ENCODE measurements around the gene MKS1.

The MKS1 gene

DNA sequence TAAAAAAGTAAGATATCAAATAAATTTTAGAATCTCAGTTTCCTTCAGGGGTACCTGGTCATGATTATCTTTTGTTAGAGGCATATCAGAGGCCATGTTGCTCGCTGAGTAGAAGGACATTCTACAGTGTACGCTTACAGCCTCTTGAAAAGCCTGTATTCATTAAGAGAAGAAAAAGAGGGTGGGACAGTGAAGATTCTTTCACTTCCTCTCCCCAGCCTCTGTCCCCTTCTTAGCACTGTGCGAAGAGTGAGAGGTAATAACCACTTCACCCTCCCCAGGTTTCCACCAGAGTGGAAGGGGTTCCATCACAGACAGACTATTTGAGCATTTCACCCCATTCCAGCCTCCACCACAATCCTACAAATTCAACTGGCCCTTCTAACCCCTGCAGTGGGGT lies 14.5 kb upstream of the MKS1 start:
- H3K4me3 ChIP-seq (ENCODE audit: low read depth, low read length) = no peak overlapping the region
- TF ChIP-seq, protein P1, sequence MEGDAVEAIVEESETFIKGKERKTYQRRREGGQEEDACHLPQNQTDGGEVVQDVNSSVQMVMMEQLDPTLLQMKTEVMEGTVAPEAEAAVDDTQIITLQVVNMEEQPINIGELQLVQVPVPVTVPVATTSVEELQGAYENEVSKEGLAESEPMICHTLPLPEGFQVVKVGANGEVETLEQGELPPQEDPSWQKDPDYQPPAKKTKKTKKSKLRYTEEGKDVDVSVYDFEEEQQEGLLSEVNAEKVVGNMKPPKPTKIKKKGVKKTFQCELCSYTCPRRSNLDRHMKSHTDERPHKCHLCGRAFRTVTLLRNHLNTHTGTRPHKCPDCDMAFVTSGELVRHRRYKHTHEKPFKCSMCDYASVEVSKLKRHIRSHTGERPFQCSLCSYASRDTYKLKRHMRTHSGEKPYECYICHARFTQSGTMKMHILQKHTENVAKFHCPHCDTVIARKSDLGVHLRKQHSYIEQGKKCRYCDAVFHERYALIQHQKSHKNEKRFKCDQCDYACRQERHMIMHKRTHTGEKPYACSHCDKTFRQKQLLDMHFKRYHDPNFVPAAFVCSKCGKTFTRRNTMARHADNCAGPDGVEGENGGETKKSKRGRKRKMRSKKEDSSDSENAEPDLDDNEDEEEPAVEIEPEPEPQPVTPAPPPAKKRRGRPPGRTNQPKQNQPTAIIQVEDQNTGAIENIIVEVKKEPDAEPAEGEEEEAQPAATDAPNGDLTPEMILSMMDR (IDR thresholded peaks at IDR 0.05; ENCODE audit: borderline replicate concordance, insufficient read depth, low read depth, low read length) = no peak

DNA sequence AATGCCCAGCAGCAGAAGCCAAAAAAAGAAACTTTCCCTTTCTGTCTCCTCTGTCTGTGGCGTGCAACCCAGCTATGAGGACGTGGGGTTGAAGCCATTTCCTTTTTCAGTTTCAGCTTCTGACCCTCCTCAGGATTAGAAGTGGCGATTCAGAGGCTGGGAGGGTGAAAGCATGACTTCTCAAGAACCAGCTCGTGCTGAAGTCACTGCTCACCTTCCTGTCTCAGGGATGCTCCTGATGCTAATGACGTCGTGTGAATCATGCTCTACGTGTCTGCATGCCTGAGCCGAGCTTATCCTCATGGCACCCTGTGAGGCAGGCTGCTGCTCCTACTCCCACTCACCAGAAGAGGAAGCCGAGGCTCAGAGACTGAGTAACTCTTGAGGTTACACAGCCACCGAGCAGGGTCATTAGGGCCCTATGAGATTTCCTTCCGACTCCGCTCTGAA lies 13.7 kb upstream of the MKS1 start:
- no peak overlapping the region for H3K4me3 ChIP-seq (ENCODE audit: low read depth, low read length)
- TF ChIP-seq, protein P1 (IDR thresholded peaks at IDR 0.05; ENCODE audit: borderline replicate concordance, insufficient read depth, low read depth, low read length) = peak; percentile 32; the same call in 1 of the 2 replicates

DNA sequence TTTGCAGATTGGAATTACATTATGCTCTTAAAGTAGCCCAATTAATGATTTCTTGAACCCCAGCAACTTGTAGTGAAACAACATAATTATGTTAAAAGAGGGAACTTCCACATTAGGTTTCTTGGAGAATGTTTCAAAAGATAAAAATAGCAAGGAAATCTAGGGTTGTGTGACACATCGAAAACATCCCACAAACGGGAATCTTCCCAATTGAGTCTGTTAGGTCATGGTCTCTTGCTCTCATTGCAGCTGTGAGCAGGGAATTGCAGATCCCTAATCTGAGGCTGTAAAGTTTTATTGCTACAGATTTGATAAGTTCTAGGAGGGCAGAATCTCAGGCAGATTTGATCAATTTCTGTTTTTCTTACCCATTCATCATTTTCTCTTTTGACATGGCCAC lies 12.6 kb upstream of the MKS1 start:
- TF ChIP-seq, protein P1 (IDR thresholded peaks at IDR 0.05; ENCODE audit: borderline replicate concordance, insufficient read depth, low read depth, low read length) = no peak
- no peak overlapping the region for H3K4me3 ChIP-seq (ENCODE audit: low read depth, low read length)

DNA sequence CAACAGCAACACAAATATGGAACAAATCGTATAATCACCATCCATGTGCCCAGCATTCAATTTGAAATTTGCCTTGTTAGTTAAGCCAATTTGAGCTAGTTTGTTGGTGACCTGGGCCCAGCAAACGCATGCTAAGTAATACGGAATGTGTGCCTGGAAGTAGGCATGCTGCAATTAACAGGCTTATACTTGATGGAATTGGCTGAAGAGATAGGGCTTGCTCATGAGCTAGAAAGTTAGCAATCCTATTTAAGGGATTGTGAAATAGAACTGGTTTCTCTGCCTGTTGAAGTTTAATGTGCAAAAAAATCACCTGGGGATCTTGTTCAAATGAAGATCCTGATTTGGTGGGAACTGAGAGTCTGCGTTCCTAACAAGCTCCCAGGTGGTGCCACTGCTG lies 10.8 kb upstream of the MKS1 start:
- TF ChIP-seq, protein P1 (IDR thresholded peaks at IDR 0.05; ENCODE audit: borderline replicate concordance, insufficient read depth, low read depth, low read length) = no peak
- H3K4me3 ChIP-seq (ENCODE audit: low read depth, low read length) = no peak overlapping the region

DNA sequence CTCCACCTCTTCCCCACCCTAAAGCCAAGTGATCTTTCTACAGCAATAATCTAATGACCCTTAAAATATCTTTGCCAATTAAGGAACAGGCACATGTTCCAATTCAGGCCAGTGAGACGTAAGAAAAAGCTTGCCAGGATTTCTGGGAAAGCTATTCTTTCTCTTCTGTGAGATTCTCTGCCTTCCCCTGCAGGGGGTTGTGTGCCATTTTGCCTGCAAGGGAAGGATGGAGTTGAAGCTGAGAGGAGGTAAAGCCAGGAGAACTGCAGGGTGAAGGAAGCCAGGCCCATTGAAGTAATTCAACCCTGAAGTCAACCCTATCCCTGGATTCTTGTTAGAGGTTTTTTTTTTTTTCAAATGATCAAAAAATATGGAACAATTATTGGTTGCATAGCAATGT lies 10.3 kb upstream of the MKS1 start:
- TF ChIP-seq, protein P1 (IDR thresholded peaks at IDR 0.05; ENCODE audit: borderline replicate concordance, insufficient read depth, low read depth, low read length) = no peak
- no peak overlapping the region for H3K4me3 ChIP-seq (ENCODE audit: low read depth, low read length)

DNA sequence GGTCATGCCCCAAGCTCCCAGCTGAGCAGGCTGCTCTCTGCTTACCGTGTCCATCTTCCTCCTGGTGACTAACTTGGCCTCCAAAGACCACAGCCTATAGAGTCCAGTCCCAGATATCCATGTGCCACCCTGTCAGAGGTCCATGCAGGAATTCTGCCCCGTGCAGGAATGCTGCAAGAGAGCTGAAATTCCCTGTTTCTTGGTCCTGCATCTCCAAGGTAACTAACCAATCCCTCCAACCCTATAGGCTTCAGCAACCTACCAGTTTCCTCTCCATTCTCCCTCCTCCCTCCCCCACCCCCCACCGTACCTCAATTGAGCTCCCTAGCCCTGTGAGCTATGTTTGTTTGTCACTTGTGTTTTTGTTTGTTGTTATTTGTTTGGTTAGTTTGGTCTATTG lies 9.6 kb upstream of the MKS1 start:
- no peak overlapping the region for H3K4me3 ChIP-seq (ENCODE audit: low read depth, low read length)

DNA sequence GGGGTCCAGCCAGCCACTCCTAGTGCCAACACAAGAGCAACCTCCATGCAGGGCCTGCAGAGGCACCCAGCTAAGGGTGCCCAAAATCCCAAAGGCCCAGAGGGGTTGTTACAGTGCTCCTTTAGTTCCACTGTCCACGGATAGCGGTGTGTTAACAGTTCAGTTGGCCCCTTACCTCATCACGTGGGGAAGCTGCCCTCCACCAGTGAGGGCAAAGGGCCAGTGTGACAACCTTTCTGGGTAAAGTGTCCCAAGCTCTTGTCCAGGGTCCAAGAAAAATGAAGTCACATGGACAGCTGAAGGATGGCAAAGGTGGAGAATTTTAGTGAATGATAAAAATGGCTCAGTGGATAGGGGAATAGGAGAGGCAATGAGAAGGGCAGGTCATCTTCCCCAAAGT lies 8.7 kb upstream of the MKS1 start:
- no peak overlapping the region for H3K4me3 ChIP-seq (ENCODE audit: low read depth, low read length)

More for the DNA sequence above, 9.6 kb upstream of the MKS1 start:
- TF ChIP-seq, protein P1 (IDR thresholded peaks at IDR 0.05; ENCODE audit: borderline replicate concordance, insufficient read depth, low read depth, low read length) = no peak

More for the DNA sequence above, 8.7 kb upstream of the MKS1 start:
- TF ChIP-seq, protein P1 (IDR thresholded peaks at IDR 0.05; ENCODE audit: borderline replicate concordance, insufficient read depth, low read depth, low read length) = no peak
